Epithelial cell of esophagus (primary cell): ENCODE data around the gene ALOX5.

ENCODE experiments used
- DNase-seq: peaks from one replicate; pipeline ENCODE4 v3.0.0; 2010; ENCODE audit warnings: low read depth
- H3K4me3 ChIP-seq: 2 replicates; pipeline ENCODE4 v1.5.1; 2011; ENCODE audit warnings: mild to moderate bottlenecking, low read length, control low read depth
- TF ChIP-seq, protein P1 (sequence below): IDR thresholded peaks from 2 replicates; pipeline ENCODE4 v1.5.1; 2011; ENCODE audit warnings: low read depth, mild to moderate bottlenecking, low read length, control low read depth, inconsistent platforms; ENCODE audit not compliant: insufficient read depth; ENCODE audit errors: missing control alignments

The ALOX5 gene

DNA sequence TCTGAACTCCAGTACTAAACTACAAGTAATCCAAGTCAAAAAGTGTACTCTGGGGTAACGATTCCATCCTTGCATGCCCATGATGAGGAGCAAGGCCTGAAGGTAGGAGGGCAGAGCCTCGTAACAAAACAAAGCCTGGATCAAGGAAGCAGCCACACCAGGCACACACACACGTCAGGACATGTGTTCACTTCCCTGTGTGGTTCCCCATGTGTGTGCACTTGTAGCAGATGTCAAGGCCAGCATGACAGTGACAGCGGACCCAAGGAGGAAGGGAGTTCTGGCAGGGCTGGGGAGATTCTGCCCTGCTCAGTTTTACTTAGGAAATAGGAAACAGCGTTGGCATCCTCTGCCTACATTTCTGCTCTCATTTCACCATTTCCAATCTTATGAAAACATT, 92.8 kb downstream of the ALOX5 start:
- H3K4me3 ChIP-seq: no peak overlapping the region
- peak; percentile 22 for DNase-seq
- TF ChIP-seq, protein P1, sequence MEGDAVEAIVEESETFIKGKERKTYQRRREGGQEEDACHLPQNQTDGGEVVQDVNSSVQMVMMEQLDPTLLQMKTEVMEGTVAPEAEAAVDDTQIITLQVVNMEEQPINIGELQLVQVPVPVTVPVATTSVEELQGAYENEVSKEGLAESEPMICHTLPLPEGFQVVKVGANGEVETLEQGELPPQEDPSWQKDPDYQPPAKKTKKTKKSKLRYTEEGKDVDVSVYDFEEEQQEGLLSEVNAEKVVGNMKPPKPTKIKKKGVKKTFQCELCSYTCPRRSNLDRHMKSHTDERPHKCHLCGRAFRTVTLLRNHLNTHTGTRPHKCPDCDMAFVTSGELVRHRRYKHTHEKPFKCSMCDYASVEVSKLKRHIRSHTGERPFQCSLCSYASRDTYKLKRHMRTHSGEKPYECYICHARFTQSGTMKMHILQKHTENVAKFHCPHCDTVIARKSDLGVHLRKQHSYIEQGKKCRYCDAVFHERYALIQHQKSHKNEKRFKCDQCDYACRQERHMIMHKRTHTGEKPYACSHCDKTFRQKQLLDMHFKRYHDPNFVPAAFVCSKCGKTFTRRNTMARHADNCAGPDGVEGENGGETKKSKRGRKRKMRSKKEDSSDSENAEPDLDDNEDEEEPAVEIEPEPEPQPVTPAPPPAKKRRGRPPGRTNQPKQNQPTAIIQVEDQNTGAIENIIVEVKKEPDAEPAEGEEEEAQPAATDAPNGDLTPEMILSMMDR: no peak

DNA sequence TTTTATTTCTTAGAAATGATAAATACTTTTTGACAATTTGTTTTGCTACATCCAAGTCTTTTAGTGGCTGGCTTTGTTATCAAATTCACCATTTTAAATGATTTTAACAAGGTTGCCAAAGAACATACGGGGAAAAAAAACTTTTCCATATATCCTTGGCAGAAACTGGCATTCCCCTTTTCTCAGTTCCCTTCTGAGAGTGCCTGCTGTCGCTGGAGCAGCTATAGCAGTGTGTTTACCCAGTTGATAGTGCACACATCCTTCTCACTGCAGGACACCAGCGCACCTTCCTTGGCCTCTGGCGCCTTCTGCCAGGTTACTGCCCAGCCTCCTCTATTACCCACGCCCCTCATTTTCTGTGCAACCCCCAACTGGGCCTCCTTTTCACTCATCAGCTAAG, 94.1 kb downstream of the ALOX5 start:
- no peak overlapping the region for H3K4me3 ChIP-seq
- TF ChIP-seq, protein P1: no peak
- DNase-seq: no peak

DNA sequence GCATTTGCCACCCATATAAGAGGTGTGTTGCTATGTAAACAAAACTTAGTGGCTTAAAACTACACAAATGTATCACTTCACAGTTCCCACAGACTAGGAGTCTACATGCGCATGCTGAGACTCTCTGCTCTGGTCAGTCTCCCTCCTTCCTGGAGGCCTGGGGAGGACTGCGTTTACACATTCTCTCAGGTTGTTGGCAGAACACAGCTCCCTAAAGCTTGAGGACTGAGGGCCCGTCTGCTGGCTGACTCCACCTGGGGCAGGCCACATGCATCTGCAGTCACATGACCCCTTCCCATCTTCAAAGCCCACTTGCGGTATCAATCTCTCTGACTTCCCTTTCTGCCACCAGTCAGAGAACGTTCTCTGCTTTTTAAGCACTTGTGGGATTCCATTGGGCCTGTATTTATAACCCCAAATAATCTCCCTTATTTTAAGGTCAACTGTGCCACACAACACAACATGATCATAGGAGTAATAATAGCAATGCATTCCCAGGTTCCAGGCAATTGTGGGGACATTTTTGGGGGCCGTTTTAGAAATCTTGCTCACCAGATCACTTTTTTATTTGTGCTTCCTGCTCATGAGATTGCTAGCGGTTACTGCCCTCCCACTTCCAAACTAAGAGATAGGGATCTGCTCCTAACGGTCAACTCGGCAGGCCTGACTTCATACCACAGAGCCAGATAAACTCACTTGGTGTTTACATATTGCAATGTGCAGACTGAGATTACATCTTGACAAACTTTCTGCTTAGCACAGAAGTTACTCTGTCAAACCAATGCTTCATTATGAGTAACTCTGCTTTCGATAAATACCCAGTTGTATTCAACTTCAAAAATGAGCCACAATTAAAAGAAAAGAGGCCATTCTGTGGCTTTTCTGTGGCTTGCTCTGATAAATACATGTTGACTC, 96.3 kb downstream of the ALOX5 start:
- TF ChIP-seq, protein P1: no peak
- no peak for DNase-seq
- no peak overlapping the region for H3K4me3 ChIP-seq

DNA sequence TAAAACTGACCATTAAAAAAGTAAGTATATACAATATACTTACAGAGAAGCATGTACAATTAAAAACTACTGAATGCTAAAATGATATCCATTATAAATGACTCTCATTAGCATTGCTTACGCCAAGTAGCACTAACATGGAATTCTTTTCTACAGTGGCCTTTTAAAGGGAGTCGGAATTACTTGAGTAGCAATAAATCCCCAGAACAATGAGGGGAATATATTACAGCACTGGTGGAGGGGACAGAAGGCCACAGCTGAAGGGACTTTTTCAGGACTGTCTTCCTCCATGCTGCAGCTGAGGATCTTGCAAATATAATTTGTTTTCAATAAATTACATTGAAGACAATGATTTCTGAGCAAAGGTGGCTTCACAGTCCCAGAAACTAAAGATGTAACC, 97.0 kb downstream of the ALOX5 start:
- H3K4me3 ChIP-seq: no peak overlapping the region
- no peak for DNase-seq
- TF ChIP-seq, protein P1: no peak

DNA sequence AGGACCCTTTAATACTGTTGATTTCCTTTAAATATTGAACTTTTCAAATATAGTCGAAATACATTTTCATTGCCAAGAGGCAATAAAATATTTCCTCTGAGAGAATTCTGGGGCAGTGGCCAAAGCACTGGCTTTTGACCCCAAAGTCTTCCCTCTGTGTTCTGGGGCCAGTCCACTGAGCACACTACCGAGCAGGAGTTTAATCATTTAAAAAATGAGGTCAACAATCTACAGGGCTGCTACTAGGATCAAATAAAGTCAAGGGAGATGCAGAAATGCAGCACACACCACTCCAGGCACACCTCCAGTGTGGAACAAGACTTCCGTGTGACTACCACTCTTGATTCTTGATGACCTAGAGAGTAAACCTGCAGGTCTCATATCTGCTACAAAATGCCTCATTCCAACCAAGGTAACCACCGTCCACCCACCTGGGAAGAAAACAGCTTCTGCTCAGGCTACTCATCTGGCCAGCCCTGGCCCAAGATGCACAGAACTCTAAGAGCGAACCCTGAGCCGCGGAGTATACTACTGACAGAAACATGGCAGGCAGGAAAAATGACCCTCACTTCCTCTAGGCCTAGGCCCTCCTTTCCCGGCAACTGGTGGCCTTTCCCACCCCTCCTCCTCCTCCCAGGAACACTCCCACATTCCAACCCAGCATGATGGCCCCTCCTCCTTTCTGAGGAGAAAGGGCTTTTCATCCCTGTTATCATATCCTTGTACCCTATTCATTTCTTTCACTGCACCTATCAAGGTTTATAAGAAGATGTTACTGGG, 97.7 kb downstream of the ALOX5 start:
- TF ChIP-seq, protein P1: no peak
- H3K4me3 ChIP-seq: no peak overlapping the region

DNA sequence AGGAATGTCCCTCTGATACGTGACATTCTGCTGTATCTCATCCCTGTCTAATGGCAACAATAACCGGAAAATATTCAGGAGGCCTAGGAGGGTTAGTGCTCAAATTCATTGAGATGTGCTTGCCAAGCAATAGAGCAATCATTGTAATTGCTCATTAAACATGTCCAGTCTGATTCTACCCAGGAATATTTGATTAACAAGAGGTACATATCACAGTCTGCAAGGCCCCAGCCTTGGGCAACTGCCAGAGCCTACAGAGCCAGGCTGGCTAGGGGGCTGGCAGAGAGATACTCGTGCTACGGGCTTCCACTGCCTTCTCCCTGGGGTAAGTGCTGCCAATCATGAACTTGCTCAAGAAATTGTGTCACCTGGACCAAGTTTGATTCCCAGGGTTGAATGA, 99.1 kb downstream of the ALOX5 start:
- no peak for DNase-seq
- H3K4me3 ChIP-seq: no peak overlapping the region

More for the DNA sequence above, 97.7 kb downstream of the ALOX5 start:
- no peak for DNase-seq

More for the DNA sequence above, 99.1 kb downstream of the ALOX5 start:
- TF ChIP-seq, protein P1: no peak
